ENCODE results near the gene SLC25A44.

DNA sequence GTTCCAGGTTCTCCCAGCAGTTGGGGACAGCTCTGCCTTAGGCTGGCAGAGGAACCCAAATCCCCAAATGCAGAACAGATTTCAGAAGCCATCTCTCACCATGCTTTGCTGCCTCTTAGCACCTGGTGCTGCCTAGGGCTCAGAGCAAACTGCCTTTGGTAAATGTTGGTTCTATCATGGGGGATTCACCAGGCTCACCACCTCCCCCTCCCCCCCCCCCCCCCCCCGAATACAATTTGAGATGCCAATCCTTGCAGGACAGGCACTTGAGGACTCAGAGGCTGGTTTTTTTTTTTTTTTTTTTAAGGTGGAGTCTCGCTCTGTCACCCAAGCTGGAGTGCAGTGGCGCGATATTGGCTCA lies 54.4 kb downstream of the SLC25A44 start:
- TF ChIP-seq TCF7L2 (IDR thresholded peaks at IDR 0.05; ENCODE audit: low read depth, low read length) (no peak), POLR2AphosphoS5 (IDR thresholded peaks at IDR 0.05; ENCODE audit: low read depth, low read length) (no peak), SIN3A (IDR thresholded peaks at IDR 0.05; ENCODE audit: borderline replicate concordance, insufficient read depth, low read depth, low read length) (no peak)
- TF ChIP-seq, protein P1, sequence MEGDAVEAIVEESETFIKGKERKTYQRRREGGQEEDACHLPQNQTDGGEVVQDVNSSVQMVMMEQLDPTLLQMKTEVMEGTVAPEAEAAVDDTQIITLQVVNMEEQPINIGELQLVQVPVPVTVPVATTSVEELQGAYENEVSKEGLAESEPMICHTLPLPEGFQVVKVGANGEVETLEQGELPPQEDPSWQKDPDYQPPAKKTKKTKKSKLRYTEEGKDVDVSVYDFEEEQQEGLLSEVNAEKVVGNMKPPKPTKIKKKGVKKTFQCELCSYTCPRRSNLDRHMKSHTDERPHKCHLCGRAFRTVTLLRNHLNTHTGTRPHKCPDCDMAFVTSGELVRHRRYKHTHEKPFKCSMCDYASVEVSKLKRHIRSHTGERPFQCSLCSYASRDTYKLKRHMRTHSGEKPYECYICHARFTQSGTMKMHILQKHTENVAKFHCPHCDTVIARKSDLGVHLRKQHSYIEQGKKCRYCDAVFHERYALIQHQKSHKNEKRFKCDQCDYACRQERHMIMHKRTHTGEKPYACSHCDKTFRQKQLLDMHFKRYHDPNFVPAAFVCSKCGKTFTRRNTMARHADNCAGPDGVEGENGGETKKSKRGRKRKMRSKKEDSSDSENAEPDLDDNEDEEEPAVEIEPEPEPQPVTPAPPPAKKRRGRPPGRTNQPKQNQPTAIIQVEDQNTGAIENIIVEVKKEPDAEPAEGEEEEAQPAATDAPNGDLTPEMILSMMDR (IDR thresholded peaks at IDR 0.05): no peak
- TF ChIP-seq, protein P2, sequence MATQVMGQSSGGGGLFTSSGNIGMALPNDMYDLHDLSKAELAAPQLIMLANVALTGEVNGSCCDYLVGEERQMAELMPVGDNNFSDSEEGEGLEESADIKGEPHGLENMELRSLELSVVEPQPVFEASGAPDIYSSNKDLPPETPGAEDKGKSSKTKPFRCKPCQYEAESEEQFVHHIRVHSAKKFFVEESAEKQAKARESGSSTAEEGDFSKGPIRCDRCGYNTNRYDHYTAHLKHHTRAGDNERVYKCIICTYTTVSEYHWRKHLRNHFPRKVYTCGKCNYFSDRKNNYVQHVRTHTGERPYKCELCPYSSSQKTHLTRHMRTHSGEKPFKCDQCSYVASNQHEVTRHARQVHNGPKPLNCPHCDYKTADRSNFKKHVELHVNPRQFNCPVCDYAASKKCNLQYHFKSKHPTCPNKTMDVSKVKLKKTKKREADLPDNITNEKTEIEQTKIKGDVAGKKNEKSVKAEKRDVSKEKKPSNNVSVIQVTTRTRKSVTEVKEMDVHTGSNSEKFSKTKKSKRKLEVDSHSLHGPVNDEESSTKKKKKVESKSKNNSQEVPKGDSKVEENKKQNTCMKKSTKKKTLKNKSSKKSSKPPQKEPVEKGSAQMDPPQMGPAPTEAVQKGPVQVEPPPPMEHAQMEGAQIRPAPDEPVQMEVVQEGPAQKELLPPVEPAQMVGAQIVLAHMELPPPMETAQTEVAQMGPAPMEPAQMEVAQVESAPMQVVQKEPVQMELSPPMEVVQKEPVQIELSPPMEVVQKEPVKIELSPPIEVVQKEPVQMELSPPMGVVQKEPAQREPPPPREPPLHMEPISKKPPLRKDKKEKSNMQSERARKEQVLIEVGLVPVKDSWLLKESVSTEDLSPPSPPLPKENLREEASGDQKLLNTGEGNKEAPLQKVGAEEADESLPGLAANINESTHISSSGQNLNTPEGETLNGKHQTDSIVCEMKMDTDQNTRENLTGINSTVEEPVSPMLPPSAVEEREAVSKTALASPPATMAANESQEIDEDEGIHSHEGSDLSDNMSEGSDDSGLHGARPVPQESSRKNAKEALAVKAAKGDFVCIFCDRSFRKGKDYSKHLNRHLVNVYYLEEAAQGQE (IDR thresholded peaks at IDR 0.05; ENCODE audit: insufficient read depth in 1 of 2, low read depth in 2 of 2, low read length in 1 of 2): no peak
